GM06990 (cell line): Measurements from ENCODE around the gene RSU1.

Experiments
- DNase-seq: peaks from one replicate; pipeline ENCODE4 v3.0.0-alpha.2; 2011; ENCODE audit not compliant: insufficient read length; ENCODE audit errors: extremely low read depth
- H3K27me3 ChIP-seq: replicated peaks from 2 replicates; pipeline ENCODE4 v1.6.0; 2011; ENCODE audit warnings: low read length; ENCODE audit not compliant: control insufficient read depth, insufficient read depth
- H3K36me3 ChIP-seq: 2 replicates; pipeline ENCODE4 v1.5.1; 2011; ENCODE audit warnings: low read length; ENCODE audit not compliant: control insufficient read depth, insufficient read depth
- H3K4me3 ChIP-seq: replicated peaks from 2 replicates; pipeline ENCODE4 v1.5.1; 2011; ENCODE audit warnings: low read depth, mild to moderate bottlenecking, control low read depth, low read length
- TF ChIP-seq, protein P1 (sequence below): IDR thresholded peaks from 2 replicates; pipeline ENCODE4 v1.5.1; 2011; ENCODE audit warnings: low read length, control low read depth, mild to moderate bottlenecking, inconsistent platforms; ENCODE audit not compliant: insufficient read depth, poor library complexity, severe bottlenecking

RSU1 gene

DNA sequence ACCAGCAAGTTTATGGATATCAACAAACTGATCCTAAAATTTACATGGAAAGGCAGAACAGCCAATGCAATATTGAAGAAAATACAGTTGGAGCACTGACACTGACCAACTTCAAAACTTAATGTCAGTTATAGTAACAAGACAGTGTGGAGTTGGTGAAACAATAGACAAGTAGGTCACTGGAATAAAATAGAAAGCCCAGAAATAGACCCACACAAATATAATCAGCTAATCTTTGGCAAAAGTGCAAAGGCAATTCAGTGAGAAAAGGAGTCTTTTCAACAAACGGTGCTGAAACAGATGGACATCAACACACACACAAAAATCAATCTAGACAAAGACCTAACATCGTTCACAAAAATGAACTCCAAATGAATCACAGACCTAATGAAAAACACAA is 13.8 kb downstream of the RSU1 start:
- DNase-seq = no peak
- Histone ChIP-seq H3K27me3 (no peaks in the 10 kb centered on the region), H3K36me3 (no peaks in the 10 kb centered on the region), H3K4me3 (no peak overlapping the region)
- TF ChIP-seq, protein P1, sequence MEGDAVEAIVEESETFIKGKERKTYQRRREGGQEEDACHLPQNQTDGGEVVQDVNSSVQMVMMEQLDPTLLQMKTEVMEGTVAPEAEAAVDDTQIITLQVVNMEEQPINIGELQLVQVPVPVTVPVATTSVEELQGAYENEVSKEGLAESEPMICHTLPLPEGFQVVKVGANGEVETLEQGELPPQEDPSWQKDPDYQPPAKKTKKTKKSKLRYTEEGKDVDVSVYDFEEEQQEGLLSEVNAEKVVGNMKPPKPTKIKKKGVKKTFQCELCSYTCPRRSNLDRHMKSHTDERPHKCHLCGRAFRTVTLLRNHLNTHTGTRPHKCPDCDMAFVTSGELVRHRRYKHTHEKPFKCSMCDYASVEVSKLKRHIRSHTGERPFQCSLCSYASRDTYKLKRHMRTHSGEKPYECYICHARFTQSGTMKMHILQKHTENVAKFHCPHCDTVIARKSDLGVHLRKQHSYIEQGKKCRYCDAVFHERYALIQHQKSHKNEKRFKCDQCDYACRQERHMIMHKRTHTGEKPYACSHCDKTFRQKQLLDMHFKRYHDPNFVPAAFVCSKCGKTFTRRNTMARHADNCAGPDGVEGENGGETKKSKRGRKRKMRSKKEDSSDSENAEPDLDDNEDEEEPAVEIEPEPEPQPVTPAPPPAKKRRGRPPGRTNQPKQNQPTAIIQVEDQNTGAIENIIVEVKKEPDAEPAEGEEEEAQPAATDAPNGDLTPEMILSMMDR = no peak

DNA sequence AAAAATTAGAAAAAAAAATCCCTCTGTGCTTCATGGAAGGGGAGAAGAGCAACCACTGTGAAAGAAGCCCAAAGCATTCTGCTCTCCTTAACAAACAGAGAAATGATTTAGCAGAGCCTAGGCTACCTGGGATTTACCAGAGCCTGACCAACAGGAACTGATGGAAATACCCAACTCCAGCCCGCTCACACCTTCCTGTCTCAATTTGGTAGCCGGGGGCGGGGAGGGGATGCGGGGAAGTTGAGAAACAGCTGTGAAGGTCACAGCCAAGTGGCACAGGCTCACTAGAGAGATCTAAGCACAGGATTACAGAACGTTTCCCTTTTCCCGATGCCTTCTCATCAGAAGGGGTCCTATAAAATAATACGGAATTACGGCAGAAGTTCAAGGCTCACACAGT is 17.6 kb downstream of the RSU1 start:
- Histone ChIP-seq H3K4me3 (peak overlapping the region; percentile 25), H3K36me3 (no peaks in the 10 kb centered on the region; the same call in 1 of the 2 replicates), H3K27me3 (no peaks in the 10 kb centered on the region)
- DNase-seq = peak; percentile 48
- TF ChIP-seq, protein P1 = no peak

DNA sequence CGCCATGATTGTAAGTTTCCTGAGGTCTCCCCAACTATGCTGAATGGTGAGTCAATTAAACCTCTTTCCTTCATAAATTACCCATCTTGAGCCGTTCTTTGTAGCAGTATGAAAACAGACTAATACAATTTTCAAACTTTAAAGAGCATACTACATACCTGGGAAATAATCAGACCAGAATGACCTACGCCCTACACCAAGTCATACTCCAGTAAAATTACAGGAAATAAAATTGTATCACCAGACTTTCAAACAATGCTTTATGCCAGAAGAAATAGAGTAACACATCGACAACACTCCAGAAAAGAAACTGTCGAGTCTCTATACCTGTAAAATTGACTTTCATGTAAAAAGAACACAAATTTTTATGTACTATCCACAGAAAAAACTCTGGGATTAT is 18.7 kb downstream of the RSU1 start:
- no peak for DNase-seq
- TF ChIP-seq, protein P1 = no peak
- Histone ChIP-seq H3K36me3 (no peaks in the 10 kb centered on the region; the same call in 1 of the 2 replicates), H3K4me3 (no peak overlapping the region), H3K27me3 (no peaks in the 10 kb centered on the region)

DNA sequence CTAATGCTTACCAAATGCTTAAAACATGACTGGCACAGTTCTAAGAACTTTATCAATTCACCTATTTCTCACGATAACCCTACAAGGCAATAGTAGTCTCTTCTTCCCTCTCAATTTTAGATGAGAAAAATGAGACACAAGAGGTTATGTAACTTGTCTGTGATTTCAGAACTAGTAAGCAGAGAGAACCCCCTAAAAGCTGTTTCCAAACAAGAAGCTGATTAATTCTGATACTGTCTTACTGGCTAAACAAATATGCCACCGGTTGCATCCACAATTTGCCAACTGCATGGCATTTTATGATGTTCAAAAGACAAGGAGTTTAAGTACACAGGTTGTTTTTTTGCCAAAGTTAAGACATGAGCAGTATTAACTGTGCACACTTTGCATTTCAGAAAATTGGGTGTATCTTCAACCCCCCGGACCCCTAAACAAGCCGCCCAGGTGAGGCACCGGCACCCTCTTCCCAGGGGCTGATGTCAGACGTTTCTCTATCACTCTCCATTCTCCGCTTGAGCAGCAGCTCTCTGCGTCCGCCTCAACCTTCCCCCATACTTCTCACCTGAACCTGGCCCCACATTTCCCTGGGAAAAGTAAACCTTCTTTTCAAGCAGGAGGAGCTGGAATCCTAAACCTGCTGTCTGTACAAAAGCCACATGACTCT is 21.7 kb downstream of the RSU1 start:
- no peaks in the 10 kb centered on the region; the same call in none of the 2 replicates for H3K36me3 ChIP-seq
- no peaks in the 10 kb centered on the region for H3K27me3 ChIP-seq
- no peak for DNase-seq
- no peak overlapping the region for H3K4me3 ChIP-seq
- TF ChIP-seq, protein P1 = no peak

DNA sequence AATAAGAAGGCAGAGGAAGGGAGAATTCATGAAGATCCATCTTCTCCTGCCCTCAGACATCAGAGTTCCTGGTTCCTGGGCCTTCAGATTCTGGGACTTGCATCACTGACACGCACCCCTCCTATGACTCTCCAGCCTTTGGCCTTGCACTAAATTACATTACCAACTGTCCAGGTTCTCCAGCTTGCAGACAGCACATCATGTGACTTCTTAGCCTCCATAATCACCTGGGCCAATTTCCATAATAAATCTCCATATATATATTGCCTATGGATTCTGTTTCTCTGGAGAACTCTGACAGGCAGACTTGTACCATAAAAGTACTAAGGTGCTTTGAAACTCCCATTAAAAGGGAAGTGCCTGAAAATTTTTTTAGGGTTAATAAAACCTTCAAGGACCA is 23.2 kb downstream of the RSU1 start:
- no peaks in the 10 kb centered on the region for H3K27me3 ChIP-seq
- TF ChIP-seq, protein P1 = no peak
- no peaks in the 10 kb centered on the region; the same call in none of the 2 replicates for H3K36me3 ChIP-seq
- no peak overlapping the region for H3K4me3 ChIP-seq
- no peak for DNase-seq
